H4 (cell line): ENCODE data around the gene ENTREP1. TPM values are rescaled to one million over a fixed set of nuclear protein-coding genes. Genes with fewer than 3 reads are reported as not detected.
"Not testable (repeated sequence)": the region's sequence is repeated elsewhere in the genome, so short reads cannot be mapped to it uniquely, and the experiment has no call there.

ENCODE experiments used
- DNase-seq: peaks from one replicate; pipeline ENCODE4 v3.0.0-alpha.2; 2015; ENCODE audit warnings: low spot score
- total RNA-seq: library from RNA; depleted of rRNA; stranded (reverse); fragments of >200 nt; shearing (Covaris generic); gene quantifications from 2 replicates; pipeline ENCODE4 v1.2.3, GENCODE V29; 2014

The ENTREP1 gene
- total RNA-seq, 1 experiment from 2014 or later: 0.08 TPM

DNA sequence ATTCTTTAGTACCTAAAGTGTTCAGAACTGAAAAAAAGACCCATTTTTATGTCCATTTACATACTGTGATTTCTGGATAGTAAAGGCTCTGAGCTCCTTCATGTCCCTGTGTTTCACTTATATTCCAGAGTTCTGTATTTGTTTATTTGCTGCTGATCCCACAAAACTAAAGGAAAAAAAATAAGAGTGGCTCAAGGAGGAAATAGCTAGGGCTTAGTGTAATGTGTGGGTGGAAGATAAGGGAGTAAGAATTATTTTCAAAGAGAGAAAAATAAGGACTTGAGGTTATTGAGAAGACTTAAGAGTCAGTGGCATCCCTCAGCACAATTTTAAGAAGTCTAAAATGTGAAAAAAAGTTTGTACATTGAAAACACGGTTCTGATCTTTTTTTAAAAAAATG, 46.0 kb downstream of the ENTREP1 start:
- DNase-seq: no peak

DNA sequence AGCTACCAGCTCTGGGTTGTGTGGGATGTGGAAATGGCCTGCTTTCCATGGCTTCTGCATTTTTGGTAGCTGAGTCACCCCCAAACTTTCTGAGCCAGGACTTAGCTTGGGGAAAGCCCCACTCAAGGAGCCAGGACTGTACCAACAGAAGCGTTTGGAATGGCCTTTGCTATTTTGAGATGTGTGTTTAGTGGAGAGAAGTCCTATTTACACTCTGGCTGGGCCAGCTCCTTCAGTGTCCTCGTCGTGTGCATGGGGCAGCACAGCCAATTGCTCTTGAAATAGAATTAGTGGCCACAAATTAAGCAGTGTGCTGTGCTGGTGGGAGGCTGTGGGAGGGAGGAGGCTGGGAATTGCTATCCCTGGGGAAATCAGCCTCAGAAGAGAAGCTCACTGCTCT, 51.6 kb downstream of the ENTREP1 start:
- DNase-seq: peak; percentile 71

DNA sequence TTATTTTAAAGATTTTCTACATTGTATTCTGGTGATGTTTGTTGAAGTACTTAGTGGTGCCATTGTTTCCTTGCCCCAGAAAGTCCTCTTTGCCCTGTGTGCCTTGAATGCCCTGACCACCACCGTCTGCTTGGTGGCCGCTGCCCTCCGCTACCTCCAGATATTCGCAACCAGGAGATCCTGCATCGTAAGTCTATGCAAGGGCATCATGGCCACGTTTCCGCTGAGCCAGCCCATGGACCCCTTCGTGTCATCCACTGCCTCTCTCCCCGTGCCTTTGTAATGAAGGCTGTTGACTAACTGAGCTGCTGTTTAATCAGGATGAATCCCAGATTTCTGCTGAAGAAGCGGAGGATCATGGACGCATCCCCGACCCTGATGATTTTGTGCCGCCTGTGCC, 52.3 kb downstream of the ENTREP1 start:
- no peak for DNase-seq

DNA sequence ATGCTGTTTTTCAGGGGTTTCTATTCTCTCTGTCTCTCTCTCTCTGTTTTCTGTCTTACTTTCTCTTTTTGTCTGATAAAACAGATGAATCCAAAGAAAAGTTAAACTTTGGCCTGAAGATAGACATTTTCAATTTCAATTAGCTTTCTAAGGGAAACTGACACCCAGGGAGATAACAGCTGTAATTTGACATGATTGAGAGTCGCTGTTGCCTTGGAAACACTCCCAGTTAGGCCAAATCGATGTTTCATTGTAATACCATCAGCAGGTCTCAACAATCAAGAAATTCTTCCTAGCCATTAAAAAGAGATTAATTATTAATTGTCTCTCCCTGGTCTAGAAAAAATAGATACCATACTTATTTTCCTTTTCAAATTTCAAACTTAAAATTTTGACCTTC, 53.0 kb downstream of the ENTREP1 start:
- DNase-seq: no peak

- DNase-seq: peak; percentile 14
These were observed 54.4 kb downstream of the ENTREP1 start for GRCh38 chr9:69379270-69379982.

- no peak for DNase-seq
These were observed 55.3 kb downstream of the ENTREP1 start for GRCh38 chr9:69380301-69380700.

DNA sequence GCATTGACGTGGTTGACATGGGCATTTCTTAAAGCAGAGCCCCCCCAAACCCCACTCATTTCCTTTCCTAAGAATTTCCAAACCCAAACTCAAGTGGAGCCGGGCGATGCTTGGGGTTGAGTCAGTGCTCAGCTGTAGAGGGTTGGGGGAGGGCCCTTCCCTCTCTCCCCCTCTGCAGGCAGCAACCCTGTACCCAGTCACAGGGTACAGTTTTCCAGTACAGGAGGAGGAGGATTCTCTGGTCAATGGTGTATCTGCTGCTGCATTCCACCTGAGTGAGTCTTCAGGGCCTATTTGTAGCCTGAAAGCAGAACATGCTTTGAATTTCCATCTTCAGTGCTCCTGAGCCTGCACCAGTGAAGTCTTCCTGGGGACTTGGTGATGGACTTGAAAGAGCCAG, 55.8 kb downstream of the ENTREP1 start:
- DNase-seq: no peak

DNA sequence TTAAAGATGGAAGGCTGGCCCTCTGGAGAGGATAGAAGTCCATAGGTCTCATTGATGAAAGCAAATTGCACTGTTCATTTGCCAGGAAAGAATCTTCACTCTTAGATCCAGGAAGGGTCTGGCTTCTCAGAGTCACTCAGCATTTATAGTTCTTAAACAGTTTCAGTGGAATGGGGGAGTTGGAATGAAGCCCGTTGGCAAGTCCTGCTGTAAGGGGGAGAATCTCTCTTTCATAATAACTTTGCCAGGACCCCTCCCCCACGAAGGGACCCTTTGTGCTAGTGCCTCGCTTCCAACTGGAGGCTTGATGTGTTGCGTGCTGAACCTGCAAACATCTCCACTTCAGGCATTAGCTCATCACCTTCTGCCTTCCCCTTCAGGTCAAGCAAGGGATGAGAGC, 57.1 kb downstream of the ENTREP1 start:
- no peak for DNase-seq

- no peak for DNase-seq
These were observed 60.6 kb downstream of the ENTREP1 start for GRCh38 chr9:69385581-69386033.

- no peak for DNase-seq
These were observed 61.6 kb downstream of the ENTREP1 start for GRCh38 chr9:69386651-69387050.

- no peak for DNase-seq
These were observed 63.6 kb downstream of the ENTREP1 start for GRCh38 chr9:69388596-69388995.

DNA sequence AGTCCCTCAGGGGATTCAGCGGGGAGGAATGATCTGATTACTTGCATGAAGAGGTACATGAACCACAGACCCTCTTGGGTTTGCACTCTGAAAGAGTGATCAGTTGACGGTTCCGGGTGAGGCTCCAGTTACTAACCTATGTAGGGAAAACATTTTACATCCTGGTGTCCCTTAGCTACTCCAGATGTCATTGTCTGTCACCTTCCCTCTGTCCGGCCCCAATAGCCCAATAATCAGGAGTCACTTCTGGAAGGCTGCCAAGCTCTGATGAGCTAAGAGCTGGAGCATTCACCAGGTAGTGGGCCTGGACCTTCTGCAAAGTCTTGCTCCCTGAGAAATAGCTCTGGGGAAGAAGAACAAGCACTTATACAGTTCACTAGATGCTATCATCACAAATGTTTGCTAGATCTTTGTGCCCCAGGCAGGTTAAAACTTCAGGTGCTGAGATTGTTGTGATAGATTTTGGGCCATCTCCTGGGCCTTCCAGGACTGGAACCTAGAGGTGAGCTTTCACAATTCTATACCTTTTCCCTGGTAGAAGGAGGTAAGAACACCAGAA, 64.5 kb downstream of the ENTREP1 start:
- no peak for DNase-seq

DNA sequence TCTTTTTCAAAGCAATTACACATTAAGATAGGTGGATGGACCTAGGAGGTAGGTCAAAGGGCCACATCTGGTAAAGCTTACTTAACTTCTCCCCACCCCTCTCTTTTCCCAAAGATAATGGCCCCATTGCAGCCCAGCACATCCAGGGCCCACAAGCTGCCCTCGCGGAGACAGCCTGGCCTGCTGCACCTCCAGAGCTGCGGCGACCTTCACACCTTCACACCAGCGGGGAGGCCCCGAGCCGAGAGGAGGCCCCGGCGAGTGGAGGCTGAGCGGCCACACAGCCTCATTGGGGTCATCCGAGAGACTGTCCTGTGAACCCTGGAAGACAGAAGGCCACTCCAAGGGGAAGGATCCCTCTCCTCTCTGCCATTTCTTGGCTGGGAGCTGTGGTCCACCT, 66.5 kb downstream of the ENTREP1 start:
- DNase-seq: no peak

GRCh38 chr9:69391946-69392345, 66.9 kb downstream of the ENTREP1 start:
- no peak for DNase-seq

- no peak for DNase-seq
These were observed 67.8 kb downstream of the ENTREP1 start for GRCh38 chr9:69392826-69393225.

- no peak for DNase-seq
These were observed 68.4 kb downstream of the ENTREP1 start for GRCh38 chr9:69393425-69393824.

- DNase-seq: no peak
These were observed 70.7 kb downstream of the ENTREP1 start for GRCh38 chr9:69395718-69396117.

GRCh38 chr9:69396759-69397158, 71.7 kb downstream of the ENTREP1 start:
- DNase-seq: no peak

GRCh38 chr9:69397384-69398214, 72.6 kb downstream of the ENTREP1 start:
- no peak for DNase-seq

DNA sequence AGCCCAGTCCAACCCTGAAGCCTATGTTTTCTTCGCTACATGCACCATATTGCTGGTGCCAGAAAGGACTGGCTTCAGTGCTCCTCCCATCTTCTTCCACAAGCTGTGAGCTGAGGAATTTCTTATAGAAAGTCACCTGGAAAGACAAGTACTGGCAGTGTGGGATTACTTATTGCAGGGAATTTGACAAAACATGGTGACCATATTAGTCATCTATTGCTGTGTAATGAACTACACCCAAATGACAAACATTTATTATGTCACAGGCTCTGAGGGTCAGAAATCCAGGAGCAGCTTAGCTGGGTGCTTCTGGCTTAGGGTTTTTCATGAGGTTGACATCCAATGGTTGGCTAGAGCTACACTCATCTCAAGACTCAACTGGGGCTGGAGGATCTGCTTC, 75.5 kb downstream of the ENTREP1 start:
- DNase-seq: no peak

GRCh38 chr9:69409936-69410335, 84.9 kb downstream of the ENTREP1 start:
- DNase-seq: not testable (repeated sequence)

GRCh38 chr9:69411246-69411645, 86.2 kb downstream of the ENTREP1 start:
- DNase-seq: no peak
